Measurements from ENCODE around the gene VPS33A.
A peak's percentile ranks its signal among the peaks of the same experiment; 100 is the strongest.
"Not testable (repeated sequence)": the region's sequence is repeated elsewhere in the genome, so short reads cannot be mapped to it uniquely, and the experiment has no call there.

VPS33A gene

GRCh38 chr12:122203301-122204166, 62.8 kb downstream of the VPS33A start, which contains the start of gene B3GNT4:
Gene B3GNT4 (plus strand): TSS chr12:122203709. CDS start chr12:122204619, 910 bp downstream.
- DNase-seq: peak; percentile 44 to 58

- DNase-seq: not testable (repeated sequence)
Observed at GRCh38 chr12:122202811-122203210, 63.5 kb downstream of the VPS33A start.

- DNase-seq: no peak
Observed at GRCh38 chr12:122202017-122202416, 64.3 kb downstream of the VPS33A start.

GRCh38 chr12:122201381-122201780, 64.9 kb downstream of the VPS33A start:
- DNase-seq: no peak

GRCh38 chr12:122200541-122201175, 65.6 kb downstream of the VPS33A start:
- no peak for DNase-seq

- DNase-seq: no peak
Observed at GRCh38 chr12:122199484-122200355, 66.6 kb downstream of the VPS33A start.

GRCh38 chr12:122197612-122197966, 68.7 kb downstream of the VPS33A start:
- peak in 1 of 2 experiments; percentile 5 for DNase-seq

GRCh38 chr12:122195405-122195804, 70.9 kb downstream of the VPS33A start:
- DNase-seq: no peak

GRCh38 chr12:122194804-122195203, 71.5 kb downstream of the VPS33A start:
- DNase-seq: no peak

- DNase-seq: no peak
Observed at GRCh38 chr12:122192441-122192840, 73.9 kb downstream of the VPS33A start.

GRCh38 chr12:122190842-122191668, 75.2 kb downstream of the VPS33A start:
- peak; percentile 52 to 63 for DNase-seq

GRCh38 chr12:122189626-122190475, 76.4 kb downstream of the VPS33A start:
- no peak for DNase-seq

GRCh38 chr12:122187466-122187865, 78.8 kb downstream of the VPS33A start:
- no peak for DNase-seq

- no peak for DNase-seq
Observed at GRCh38 chr12:122185494-122186082, 80.7 kb downstream of the VPS33A start.

- DNase-seq: no peak
Observed at GRCh38 chr12:122185079-122185478, 81.2 kb downstream of the VPS33A start.

GRCh38 chr12:122184517-122184916, 81.8 kb downstream of the VPS33A start:
- peak; percentile 81 to 90 for DNase-seq

- DNase-seq: no peak
Observed at GRCh38 chr12:122183588-122183940, 82.7 kb downstream of the VPS33A start.

- peak in 1 of 2 experiments; percentile 20 for DNase-seq
Observed at GRCh38 chr12:122182887-122183587, 83.3 kb downstream of the VPS33A start, which contains the start of gene LRRC43. Gene LRRC43 (plus strand): TSS chr12:122183123. CDS start chr12:122183145, 22 bp downstream.
